ENCODE measurements around the gene ASPN.

The ASPN gene

GRCh38 chr9:92488681-92489550 lies 6.6 kb upstream of the ASPN start:
- Histone ChIP-seq H3K36me3 (ENCODE audit: control insufficient read depth in 2 of 2, insufficient read depth in 1 of 2, low read length in 2 of 2) (no peaks in the 10 kb centered on the region), H3K4me1 (ENCODE audit: control insufficient read depth, insufficient read depth, low read length) (no peaks in the 10 kb centered on the region), H3K4me3 (ENCODE audit: low read depth, low read length) (no peak overlapping the region), H3K27ac (ENCODE audit: extremely low read depth, low read depth, low read length) (no peak overlapping the region), H3K9me3 (ENCODE audit: control insufficient read depth, insufficient read depth, low read depth, low read length) (no peaks in the 10 kb centered on the region)
- POLR2A ChIA-PET, result no interaction called here
- CTCF ChIA-PET, result interaction anchor here (0.7 kb wide), 1 partner anchor 814 kb away, joined by 3 read pairs; no protein-coding TSS in a partner anchor
- no peak for TF ChIP-seq ZNF202 (tag by site-specific recombination; IDR thresholded peaks at IDR 0.05; ENCODE audit: borderline replicate concordance)
- TF ChIP-seq PATZ1 (tag by site-specific recombination; IDR thresholded peaks at IDR 0.05), result no peak
- TF ChIP-seq SCRT2 (tag by site-specific recombination; IDR thresholded peaks at IDR 0.05), result no peak
- TF ChIP-seq ZNF37A (tag by site-specific recombination; IDR thresholded peaks at IDR 0.05), result no peak
- TF ChIP-seq ZNF423 (tag by site-specific recombination; IDR thresholded peaks at IDR 0.05), result no peak
- TF ChIP-seq ZNF654 (tag by site-specific recombination; IDR thresholded peaks at IDR 0.05; ENCODE audit: low read depth), result no peak
- no peak for TF ChIP-seq ZNF221 (tag by site-specific recombination; IDR thresholded peaks at IDR 0.05; ENCODE audit: borderline replicate concordance)
- no peak for TF ChIP-seq ZNF16 (tag by site-specific recombination; IDR thresholded peaks at IDR 0.05; ENCODE audit: low read depth)
- TF ChIP-seq ZNF513 (tag by site-specific recombination; IDR thresholded peaks at IDR 0.05), result no peak
- TF ChIP-seq PBX3 (CRISPR knock-in tag; IDR thresholded peaks at IDR 0.05), result no peak
- no peak for TF ChIP-seq ZBTB6 (tag by site-specific recombination; IDR thresholded peaks at IDR 0.05)
- no peak for TF ChIP-seq ZFP41 (tag by site-specific recombination; IDR thresholded peaks at IDR 0.05; ENCODE audit: borderline replicate concordance)
- TF ChIP-seq ZNF530 (tag by site-specific recombination; IDR thresholded peaks at IDR 0.05; ENCODE audit: low read depth), result no peak

- CTCF ChIA-PET, result interaction anchor here (0.6 to 1.2 kb wide), 4 partner anchors 13 to 352 kb away, joined by 3 to 5 read pairs (median 4); no protein-coding TSS in a partner anchor
- no peak for TF ChIP-seq PRDM4 (tag by site-specific recombination; IDR thresholded peaks at IDR 0.05)
- TF ChIP-seq ZNF48 (tag by site-specific recombination; IDR thresholded peaks at IDR 0.05), result no peak
- no peak for TF ChIP-seq ZNF280C (tag by site-specific recombination; IDR thresholded peaks at IDR 0.05)
- no peak for TF ChIP-seq ZNF624 (tag by site-specific recombination; IDR thresholded peaks at IDR 0.05)
- TF ChIP-seq ZBTB6 (tag by site-specific recombination; IDR thresholded peaks at IDR 0.05), result no peak
- no peak for TF ChIP-seq ZNF132 (tag by site-specific recombination; IDR thresholded peaks at IDR 0.05; ENCODE audit: borderline replicate concordance)
- TF ChIP-seq ZNF843 (tag by site-specific recombination; IDR thresholded peaks at IDR 0.05), result no peak
- TF ChIP-seq SP2 (tag by site-specific recombination; IDR thresholded peaks at IDR 0.05), result no peak
- no peak for TF ChIP-seq ZNF133 (tag by site-specific recombination; IDR thresholded peaks at IDR 0.05)
- no peak for TF ChIP-seq ZNF184 (tag by site-specific recombination; IDR thresholded peaks at IDR 0.05)
Measured at GRCh38 chr9:92486371-92486770, 4.1 kb upstream of the ASPN start.

More at GRCh38 chr9:92486371-92486770, 4.1 kb upstream of the ASPN start:
- Histone ChIP-seq H3K36me3 (ENCODE audit: control insufficient read depth in 2 of 2, insufficient read depth in 1 of 2, low read length in 2 of 2) (no peaks in the 10 kb centered on the region), H3K4me3 (ENCODE audit: low read depth, low read length) (no peak overlapping the region), H3K27ac (ENCODE audit: extremely low read depth, low read depth, low read length) (no peak overlapping the region), H3K9me3 (ENCODE audit: control insufficient read depth, insufficient read depth, low read depth, low read length) (no peaks in the 10 kb centered on the region), H3K4me1 (ENCODE audit: control insufficient read depth, insufficient read depth, low read length) (no peaks in the 10 kb centered on the region)
- POLR2A ChIA-PET, result interaction anchor here (0.7 kb wide), 1 partner anchor 161 kb away, joined by 3 read pairs; the partner anchor contains the start of gene CENPP
